OCI-LY7 (cell line): Measurements from ENCODE around the gene SPRYD7.

Experiments used
- EZH2phosphoT487 ChIP-seq: fragments of 200-600 bp; sonication (generic); IDR thresholded peaks from 2 replicates; pipeline ENCODE4 v1.6.1; 2018; ENCODE audit warnings: low read depth, borderline replicate concordance, mild to moderate bottlenecking, mixed run types, antibody characterized with exemption, low read length, moderate library complexity, mixed read lengths
- TF ChIP-seq, protein P1 (sequence below): fragments of 200-600 bp; sonication (generic); conservative IDR thresholded peaks from 2 replicates; pipeline ENCODE4 v1.5.1; 2014; ENCODE audit warnings: mild to moderate bottlenecking, antibody characterized with exemption, low read length, moderate library complexity, mixed read lengths

DNA sequence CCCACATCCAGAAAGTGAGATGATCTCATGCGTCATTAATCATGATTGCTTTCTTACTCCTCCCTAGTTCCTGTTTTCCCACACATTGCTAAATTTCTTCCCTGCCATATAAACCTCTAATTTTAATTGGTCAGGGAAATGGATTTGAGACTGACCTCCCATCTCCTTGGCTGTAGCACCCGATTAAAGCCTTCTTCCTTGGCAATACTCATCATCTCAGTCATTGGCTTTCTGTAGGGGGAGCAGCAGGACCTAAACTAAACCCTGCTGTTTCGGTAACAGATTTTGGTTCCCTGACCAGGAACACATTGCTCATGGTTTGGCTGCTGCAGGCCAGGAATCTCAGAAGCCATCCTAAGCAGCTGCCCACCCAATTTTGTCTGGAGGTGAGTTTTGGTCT, 61.7 kb downstream of the SPRYD7 start:
- TF ChIP-seq, protein P1, sequence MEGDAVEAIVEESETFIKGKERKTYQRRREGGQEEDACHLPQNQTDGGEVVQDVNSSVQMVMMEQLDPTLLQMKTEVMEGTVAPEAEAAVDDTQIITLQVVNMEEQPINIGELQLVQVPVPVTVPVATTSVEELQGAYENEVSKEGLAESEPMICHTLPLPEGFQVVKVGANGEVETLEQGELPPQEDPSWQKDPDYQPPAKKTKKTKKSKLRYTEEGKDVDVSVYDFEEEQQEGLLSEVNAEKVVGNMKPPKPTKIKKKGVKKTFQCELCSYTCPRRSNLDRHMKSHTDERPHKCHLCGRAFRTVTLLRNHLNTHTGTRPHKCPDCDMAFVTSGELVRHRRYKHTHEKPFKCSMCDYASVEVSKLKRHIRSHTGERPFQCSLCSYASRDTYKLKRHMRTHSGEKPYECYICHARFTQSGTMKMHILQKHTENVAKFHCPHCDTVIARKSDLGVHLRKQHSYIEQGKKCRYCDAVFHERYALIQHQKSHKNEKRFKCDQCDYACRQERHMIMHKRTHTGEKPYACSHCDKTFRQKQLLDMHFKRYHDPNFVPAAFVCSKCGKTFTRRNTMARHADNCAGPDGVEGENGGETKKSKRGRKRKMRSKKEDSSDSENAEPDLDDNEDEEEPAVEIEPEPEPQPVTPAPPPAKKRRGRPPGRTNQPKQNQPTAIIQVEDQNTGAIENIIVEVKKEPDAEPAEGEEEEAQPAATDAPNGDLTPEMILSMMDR: no peak
- TF ChIP-seq EZH2phosphoT487: no peak
